Thyroid gland (tissue), 4 donors: ENCODE results near the gene DES. TPM values are rescaled to one million over a fixed set of nuclear protein-coding genes. Genes with fewer than 3 reads are reported as not detected.

Experiments
- DNase-seq, 2 donors: peaks; one replicate each; pipeline ENCODE4 v3.0.0-alpha.2; 2019
- H3K27ac ChIP-seq, 3 donors: fragments of 200-600 bp; sonication (generic); 1 replicate in 2 of 3; 2 replicates in 1 of 3; pipeline ENCODE4 v1.5.1; 2016 to 2019; ENCODE audit warnings: mild to moderate bottlenecking in 1 of 3, moderate library complexity in 1 of 3
- H3K27me3 ChIP-seq: fragments of 200-600 bp; sonication (generic); one replicate; pipeline ENCODE4 v1.5.1; 2019
- H3K36me3 ChIP-seq, 2 donors: fragments of 200-600 bp; sonication (generic); one replicate each; pipeline ENCODE4 v1.5.1; 2016 to 2019
- H3K4me1 ChIP-seq, 2 donors: fragments of 200-600 bp; sonication (generic); one replicate each; pipeline ENCODE4 v1.5.1; 2017 to 2019
- H3K4me3 ChIP-seq, 3 donors: fragments of 200-600 bp; sonication (generic); replicated peaks in 1 of 3; 1 replicate in 2 of 3; 2 replicates in 1 of 3; pipeline ENCODE4 v1.5.1; 2016; ENCODE audit warnings: mild to moderate bottlenecking in 1 of 3
- H3K9me3 ChIP-seq: fragments of 200-600 bp; sonication (generic); one replicate; pipeline ENCODE4 v1.5.1; 2017
- POLR2A ChIP-seq, 2 donors: fragments of 450-650 bp; IDR thresholded peaks; one replicate each; pipeline ENCODE4 v1.6.1; 2017; ENCODE audit warnings: antibody characterized with exemption in 2 of 2, mild to moderate bottlenecking in 2 of 2, moderate library complexity in 1 of 2
- WGBS, 2 donors: methylation state at CpG; one replicate each; pipeline ENCODE4 v1.1.5; 2017; 5-methylcytosine and 5-hydroxymethylcytosine counted together
- intact Hi-C: fragments of 100-400 bp; cut with DNase I; formaldehyde crosslinking; loops from one replicate; pipeline ENCODE4 v1.15.1; 2023
- total RNA-seq, 4 donors: library from RNA; depleted of rRNA; stranded (reverse); fragments of >200 nt; gene quantifications; one replicate each; pipeline ENCODE4 v1.2.3, GENCODE V29; 2016
- TF ChIP-seq, protein P1 (sequence below), 6 experiments: fragments of 200-600 bp in 3 of 6; fragments of 450-650 bp in 3 of 6; sonication (generic) in 3 of 6; IDR thresholded peaks; one replicate each; pipeline ENCODE4 v1.5.1; 2016 to 2019; ENCODE audit warnings: antibody characterized with exemption in 6 of 6, mild to moderate bottlenecking in 2 of 6, inconsistent platforms in 1 of 6, moderate library complexity in 1 of 6

The DES gene
- total RNA-seq, 4 donors from 2014 or later: 26.7 to 54.4 (median 28.7) TPM

GRCh38 chr2:219443016-219443696, 25.0 kb downstream of the DES start:
- Histone ChIP-seq H3K36me3 (no peaks in the 10 kb centered on the region), H3K9me3 (no peaks in the 10 kb centered on the region), H3K4me1 (peaks cover 10 to 14% of the 10 kb centered on the region in 2 donors), H3K27ac (no peak overlapping the region), H3K4me3 (no peak overlapping the region), H3K27me3 (peaks cover 6% of the 10 kb centered on the region)
- WGBS, 2 donors: 86 to 90% methylated on average over 11 to 12 of the region's 12 CpGs
- no peak for DNase-seq
- no peak for TF ChIP-seq POLR2A (IDR thresholded peaks at IDR 0.05)
- TF ChIP-seq, protein P1, sequence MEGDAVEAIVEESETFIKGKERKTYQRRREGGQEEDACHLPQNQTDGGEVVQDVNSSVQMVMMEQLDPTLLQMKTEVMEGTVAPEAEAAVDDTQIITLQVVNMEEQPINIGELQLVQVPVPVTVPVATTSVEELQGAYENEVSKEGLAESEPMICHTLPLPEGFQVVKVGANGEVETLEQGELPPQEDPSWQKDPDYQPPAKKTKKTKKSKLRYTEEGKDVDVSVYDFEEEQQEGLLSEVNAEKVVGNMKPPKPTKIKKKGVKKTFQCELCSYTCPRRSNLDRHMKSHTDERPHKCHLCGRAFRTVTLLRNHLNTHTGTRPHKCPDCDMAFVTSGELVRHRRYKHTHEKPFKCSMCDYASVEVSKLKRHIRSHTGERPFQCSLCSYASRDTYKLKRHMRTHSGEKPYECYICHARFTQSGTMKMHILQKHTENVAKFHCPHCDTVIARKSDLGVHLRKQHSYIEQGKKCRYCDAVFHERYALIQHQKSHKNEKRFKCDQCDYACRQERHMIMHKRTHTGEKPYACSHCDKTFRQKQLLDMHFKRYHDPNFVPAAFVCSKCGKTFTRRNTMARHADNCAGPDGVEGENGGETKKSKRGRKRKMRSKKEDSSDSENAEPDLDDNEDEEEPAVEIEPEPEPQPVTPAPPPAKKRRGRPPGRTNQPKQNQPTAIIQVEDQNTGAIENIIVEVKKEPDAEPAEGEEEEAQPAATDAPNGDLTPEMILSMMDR (IDR thresholded peaks at IDR 0.05): no peak
- intact Hi-C loops: no loop called here

DNA sequence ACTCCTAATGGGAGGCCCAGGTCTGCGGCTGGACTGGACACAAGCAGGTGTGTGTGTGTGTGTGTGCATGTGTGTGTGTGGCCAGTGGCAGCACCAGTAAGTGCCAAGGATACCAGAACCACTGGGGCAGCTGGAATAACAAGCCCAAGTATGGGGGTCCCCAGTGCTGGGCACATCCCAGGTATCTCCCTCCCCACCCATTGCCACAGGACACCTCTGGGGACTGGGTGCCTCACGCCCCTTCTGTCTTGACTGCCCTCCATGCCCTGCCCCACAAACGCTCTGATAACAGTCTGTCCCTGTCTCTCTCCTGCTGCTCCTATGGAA, 25.5 kb downstream of the DES start:
- no peak overlapping the region for H3K27ac ChIP-seq
- 86 to 94% methylated on average over 3 of the region's 3 CpGs for WGBS, 2 donors
- TF ChIP-seq, protein P1 (IDR thresholded peaks at IDR 0.05): no peak
- no peak for TF ChIP-seq POLR2A (IDR thresholded peaks at IDR 0.05)
- H3K36me3 ChIP-seq: no peaks in the 10 kb centered on the region
- H3K4me1 ChIP-seq: peaks cover 10 to 19% of the 10 kb centered on the region in 2 donors
- DNase-seq: no peak
- no peaks in the 10 kb centered on the region for H3K9me3 ChIP-seq
- intact Hi-C loops: no loop called here
- H3K27me3 ChIP-seq: peaks cover 8% of the 10 kb centered on the region
- no peak overlapping the region for H3K4me3 ChIP-seq

- no peak overlapping the region for H3K4me3 ChIP-seq
- H3K9me3 ChIP-seq: no peaks in the 10 kb centered on the region
- no peak overlapping the region for H3K27ac ChIP-seq
- intact Hi-C loops: no loop called here
- peaks cover 8% of the 10 kb centered on the region for H3K27me3 ChIP-seq
- TF ChIP-seq POLR2A (IDR thresholded peaks at IDR 0.05): no peak
- TF ChIP-seq, protein P1 (IDR thresholded peaks at IDR 0.05): no peak
- H3K4me1 ChIP-seq: peaks cover 10 to 22% of the 10 kb centered on the region in 2 donors
- WGBS, 2 donors: 73 to 90% methylated on average over 8 to 11 of the region's 23 CpGs
- DNase-seq: no peak
- no peaks in the 10 kb centered on the region for H3K36me3 ChIP-seq
Measured at GRCh38 chr2:219444566-219445091, 26.5 kb downstream of the DES start.

DNA sequence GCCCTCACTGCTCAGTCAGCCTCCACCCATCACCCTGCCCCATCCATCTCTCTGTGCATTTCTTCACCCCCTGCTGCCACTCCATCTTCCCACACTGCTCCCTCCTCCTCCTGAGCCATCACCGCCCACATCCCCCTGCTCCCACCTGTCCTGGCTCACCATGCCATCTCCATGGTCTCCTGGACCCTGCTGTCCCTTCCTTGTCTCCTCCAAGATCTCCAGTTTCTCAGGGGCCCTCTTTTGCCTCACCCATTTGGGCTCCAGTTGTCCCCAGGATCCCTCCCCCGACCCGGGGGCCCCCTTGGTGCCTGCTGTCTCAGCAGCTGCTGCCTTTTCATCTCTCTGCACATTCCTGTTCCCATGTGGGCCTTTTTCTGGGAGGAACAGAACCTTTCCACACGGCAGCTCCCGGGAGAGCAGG, 27.1 kb downstream of the DES start:
- TF ChIP-seq, protein P1 (IDR thresholded peaks at IDR 0.05): no peak
- TF ChIP-seq POLR2A (IDR thresholded peaks at IDR 0.05): no peak
- Histone ChIP-seq H3K27ac (no peak overlapping the region), H3K36me3 (no peaks in the 10 kb centered on the region), H3K4me3 (no peak overlapping the region), H3K9me3 (no peaks in the 10 kb centered on the region), H3K4me1 (peaks cover 10 to 22% of the 10 kb centered on the region in 2 donors), H3K27me3 (peaks cover 8% of the 10 kb centered on the region)
- DNase-seq: no peak
- WGBS, 2 donors: 66 to 77% methylated on average over 5 of the region's 5 CpGs
- intact Hi-C loops: no loop called here

DNA sequence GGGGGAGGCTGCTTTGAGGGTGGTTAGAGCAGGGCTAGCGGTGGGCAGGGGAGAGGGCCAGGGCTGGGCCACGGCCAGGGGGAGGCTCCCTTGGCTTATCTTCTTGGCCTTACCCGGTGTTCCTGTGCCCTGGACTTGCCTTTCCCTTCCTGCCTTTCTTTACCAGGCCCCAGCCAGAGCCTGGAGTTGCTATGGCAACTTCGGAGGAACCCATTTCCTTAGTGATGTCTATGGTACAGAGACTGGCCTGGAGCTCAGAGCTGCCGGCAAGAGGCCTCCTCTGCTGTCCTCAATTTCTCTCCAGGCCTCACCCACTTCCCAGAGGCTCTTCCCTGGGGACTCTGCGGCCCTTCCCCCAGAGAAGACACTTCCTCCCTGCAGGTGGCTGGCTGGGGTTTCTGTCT, 27.9 kb downstream of the DES start:
- no peak for TF ChIP-seq POLR2A (IDR thresholded peaks at IDR 0.05)
- TF ChIP-seq, protein P1 (IDR thresholded peaks at IDR 0.05): no peak
- peaks cover 8% of the 10 kb centered on the region for H3K27me3 ChIP-seq
- no peak overlapping the region for H3K4me3 ChIP-seq
- intact Hi-C loops: no loop called here
- no peak for DNase-seq
- WGBS, 2 donors: 45 to 66% methylated on average over 6 of the region's 6 CpGs
- H3K4me1 ChIP-seq: peaks cover 9 to 21% of the 10 kb centered on the region in 2 donors
- H3K27ac ChIP-seq: no peak overlapping the region
- no peaks in the 10 kb centered on the region for H3K9me3 ChIP-seq
- no peaks in the 10 kb centered on the region for H3K36me3 ChIP-seq
